GM18951 (cell line): ENCODE results near the gene MRTFA.
"Not testable (repeated sequence)": the region's sequence is repeated elsewhere in the genome, so short reads cannot be mapped to it uniquely, and the experiment has no call there.

Experiments used
- POLR2A ChIP-seq: IDR thresholded peaks from 4 replicates; pipeline ENCODE4 v1.6.1; 2011; ENCODE audit warnings: mild to moderate bottlenecking; ENCODE audit not compliant: insufficient read length, insufficient read depth; ENCODE audit errors: extremely low read depth
- in situ Hi-C: fragments of 300-500 bp; cut with MboI; formaldehyde crosslinking; loops from one replicate; pipeline ENCODE4 v1.12.0; 2022; ENCODE audit warnings: low sequenced_read_pairs, mixed read lengths, inconsistent platforms; ENCODE audit not compliant: unreplicated experiment

Gene MRTFA

GRCh38 chr22:40610329-40610850, 26.1 kb downstream of the MRTFA start:
- in situ Hi-C loops = no loop called here
- no peak for TF ChIP-seq POLR2A

DNA sequence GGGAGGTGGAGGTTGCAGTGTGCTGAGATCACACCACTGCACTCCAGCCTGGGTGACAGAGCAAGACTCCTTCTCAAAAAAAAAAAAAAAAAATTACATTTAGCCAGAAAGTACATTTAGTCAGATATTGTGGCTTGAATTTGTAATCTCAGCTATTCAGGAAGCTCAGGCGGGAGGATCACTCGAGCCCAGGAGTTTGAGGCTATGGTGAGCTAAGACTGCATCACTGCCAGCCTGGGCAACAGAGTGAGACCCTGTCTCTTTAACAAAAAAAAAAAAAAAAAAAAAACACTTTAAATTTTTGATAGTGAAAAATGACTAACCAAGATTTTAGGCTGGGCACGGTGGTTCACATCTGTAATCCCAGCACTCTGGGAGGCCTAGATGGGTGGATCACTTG, 27.3 kb downstream of the MRTFA start:
- in situ Hi-C loops = no loop called here
- TF ChIP-seq POLR2A = no peak

DNA sequence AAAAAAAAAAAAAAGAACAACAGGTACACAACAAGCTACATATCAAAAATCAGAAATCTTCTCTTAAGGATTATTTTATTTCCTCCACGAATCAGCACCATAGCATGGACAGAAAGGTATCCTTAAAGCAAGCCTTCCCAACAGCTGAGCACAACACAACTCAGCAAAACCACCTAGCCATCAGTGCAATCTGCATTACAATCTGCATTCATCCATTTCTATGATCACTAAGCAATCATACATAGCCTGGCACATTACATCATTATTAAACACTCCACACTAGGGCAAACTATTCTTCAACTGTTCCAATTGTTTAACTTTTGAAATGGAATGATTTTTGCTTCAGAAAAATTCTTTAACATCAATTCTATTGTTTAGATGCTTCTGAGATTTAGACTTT, 29.0 kb downstream of the MRTFA start:
- in situ Hi-C loops = no loop called here
- no peak for TF ChIP-seq POLR2A

GRCh38 chr22:40606306-40606705, 30.2 kb downstream of the MRTFA start:
- no peak for TF ChIP-seq POLR2A
- in situ Hi-C loops = no loop called here

GRCh38 chr22:40605761-40606160, 30.8 kb downstream of the MRTFA start:
- TF ChIP-seq POLR2A = no peak
- in situ Hi-C loops = no loop called here

GRCh38 chr22:40603088-40603605, 33.4 kb downstream of the MRTFA start:
- no peak for TF ChIP-seq POLR2A
- in situ Hi-C loops = no loop called here

DNA sequence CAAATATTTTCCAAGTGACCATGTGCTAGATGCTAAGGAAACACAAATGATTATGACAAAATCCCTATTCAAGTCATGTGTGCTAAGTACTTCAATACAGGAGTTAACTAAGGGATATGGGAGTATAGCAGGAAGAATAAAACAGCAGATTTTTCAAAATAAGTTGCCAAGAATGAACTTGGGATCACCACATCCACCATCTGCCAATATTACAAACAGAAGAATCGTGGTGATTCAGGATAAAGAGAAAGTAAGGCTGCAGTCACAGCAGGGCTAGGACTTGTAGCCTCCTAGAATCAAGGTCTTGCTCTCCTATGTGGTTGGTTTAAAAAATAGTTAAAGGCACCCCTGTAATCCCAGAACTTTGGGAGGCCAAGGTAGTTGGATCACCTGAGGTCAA, 34.3 kb downstream of the MRTFA start:
- no peak for TF ChIP-seq POLR2A
- in situ Hi-C loops = no loop called here

DNA sequence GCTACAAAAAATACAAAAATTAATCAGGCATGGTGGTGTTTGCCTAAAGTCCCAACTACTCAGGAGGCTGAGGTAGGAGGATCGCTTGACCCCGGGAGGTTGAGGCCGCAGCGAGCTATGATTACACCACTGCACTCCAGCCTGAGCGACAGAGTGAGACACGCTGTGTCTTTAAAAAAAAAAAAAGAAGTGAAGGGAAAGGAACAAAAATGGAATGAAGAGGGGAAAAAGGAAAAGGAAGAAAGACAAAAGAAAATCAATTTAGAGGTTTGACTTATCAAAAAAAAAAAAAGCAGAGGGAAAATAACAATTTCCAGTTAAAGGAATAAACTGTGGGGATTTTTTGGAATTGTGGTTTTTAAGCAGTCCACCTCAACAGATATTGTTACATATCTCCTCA, 36.8 kb downstream of the MRTFA start:
- in situ Hi-C loops = no loop called here
- TF ChIP-seq POLR2A = no peak

DNA sequence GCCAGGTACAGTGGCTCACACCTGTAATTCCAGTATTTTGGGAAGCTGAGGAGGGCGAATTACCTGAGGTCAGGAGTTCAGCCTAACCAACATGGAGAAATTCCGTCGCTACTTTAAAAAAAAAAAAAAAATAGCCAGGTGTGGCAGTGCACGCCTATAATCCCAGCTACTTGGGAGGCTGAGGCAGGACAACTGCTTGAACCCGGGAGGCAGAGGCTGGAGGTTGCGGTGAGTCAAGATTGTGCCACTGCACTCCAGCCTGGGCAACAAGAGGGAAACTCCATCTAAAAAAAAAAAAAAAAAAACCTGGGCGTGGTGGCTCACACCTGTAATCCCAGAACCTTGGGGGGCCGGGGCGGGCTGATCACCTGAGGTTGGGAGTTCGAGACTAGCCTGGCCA, 37.8 kb downstream of the MRTFA start:
- in situ Hi-C loops = not testable (repeated sequence)

DNA sequence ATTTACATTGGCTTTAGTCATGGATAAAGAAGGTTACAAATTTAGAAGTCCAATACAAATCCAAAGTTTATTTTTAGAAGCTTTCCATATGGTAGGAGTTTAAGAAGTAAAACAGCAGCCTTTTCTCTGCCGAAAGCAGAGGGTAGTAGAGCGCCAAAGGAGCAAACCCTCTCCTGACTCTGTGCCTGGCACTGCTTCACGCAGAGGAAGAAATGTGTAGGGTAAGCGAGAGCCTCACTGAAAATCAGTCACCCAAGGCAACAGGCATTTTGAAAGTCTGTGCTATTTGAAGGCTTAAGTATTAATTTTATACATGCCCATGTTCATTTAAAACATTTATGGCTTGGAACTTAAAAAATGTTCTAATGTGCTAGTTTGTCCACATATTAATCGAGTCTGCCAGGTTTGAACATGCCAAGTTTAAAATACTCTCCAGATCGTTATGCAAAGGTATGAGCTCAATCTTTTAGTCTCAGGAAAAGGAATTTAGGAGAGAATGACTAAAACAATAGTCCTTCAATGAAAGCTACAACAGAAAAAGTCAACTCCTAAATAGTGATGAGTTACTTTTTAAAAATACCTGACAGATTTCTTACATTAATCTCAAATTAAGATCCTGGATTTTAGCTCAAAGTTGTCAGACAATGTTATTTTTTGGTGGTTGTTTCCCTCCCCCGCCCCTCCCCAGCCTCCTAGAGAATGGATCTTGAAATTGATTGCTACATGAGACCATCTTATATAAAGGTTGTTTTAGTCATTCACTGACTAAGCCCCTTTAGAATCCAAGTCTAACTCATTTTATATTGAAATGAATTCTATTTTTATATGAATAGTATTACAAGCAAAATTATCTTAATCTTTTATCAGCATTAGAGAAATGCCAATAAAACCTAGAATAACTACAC, 38.7 kb downstream of the MRTFA start:
- no peak for TF ChIP-seq POLR2A
- in situ Hi-C loops = no loop called here

GRCh38 chr22:40595497-40596234, 40.9 kb downstream of the MRTFA start:
- in situ Hi-C loops = no loop called here
- TF ChIP-seq POLR2A = no peak

GRCh38 chr22:40594924-40595323, 41.6 kb downstream of the MRTFA start:
- no peak for TF ChIP-seq POLR2A
- in situ Hi-C loops = no loop called here

DNA sequence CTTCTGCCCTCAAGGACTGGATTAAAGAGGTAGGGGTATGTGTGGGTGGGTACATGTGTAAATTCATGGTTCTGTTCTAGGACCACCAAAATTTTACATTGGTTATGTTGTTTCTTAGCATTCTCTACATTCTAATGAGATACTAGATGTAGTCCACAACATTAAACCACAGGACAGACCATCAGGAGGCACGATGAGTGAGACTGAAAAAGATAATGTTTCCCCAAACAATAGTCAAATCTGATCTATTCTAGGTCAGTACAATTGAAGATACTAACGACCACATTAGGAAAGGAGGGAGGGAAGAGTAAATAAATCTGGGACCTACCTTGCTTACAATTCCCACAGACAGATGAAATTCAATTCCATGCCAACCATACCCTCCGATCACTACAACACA, 42.2 kb downstream of the MRTFA start:
- TF ChIP-seq POLR2A = no peak
- in situ Hi-C loops = no loop called here

DNA sequence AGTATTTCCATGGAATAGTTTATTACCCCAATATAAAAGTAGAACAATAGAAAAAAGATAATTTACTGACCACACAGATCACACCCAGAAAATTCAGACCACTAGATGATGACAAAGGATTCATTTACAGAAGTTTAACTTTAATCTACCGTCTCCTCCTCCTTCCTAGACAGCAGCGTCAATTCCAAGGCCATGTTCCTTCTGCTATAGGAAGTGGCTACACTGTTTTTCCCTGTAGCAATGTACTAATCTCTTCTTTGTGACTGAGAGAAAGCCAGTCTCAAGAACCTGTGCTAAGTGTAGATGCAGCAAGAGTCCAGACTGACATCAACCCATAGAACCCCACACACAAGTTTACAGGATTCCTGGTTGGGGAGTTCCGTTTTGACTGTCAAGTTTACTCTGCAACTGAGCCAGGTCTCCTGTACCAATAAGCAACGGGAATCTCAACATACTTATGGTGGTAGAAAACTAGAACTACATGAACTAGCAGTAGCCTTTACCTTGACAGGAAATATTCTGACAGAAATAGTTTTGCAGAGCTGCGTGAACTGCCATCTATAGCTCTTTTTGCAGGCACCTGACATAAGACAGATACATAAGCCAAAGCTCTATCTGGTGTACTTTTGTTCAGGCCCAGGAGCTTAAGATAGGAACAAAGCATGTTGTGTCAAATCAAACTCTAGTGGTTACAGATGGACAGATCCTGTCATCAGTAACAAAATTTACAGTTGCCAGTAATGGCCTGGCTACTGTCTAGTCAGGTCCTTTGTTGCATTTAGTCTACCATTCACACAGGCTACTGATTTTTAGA, 42.9 kb downstream of the MRTFA start:
- no peak for TF ChIP-seq POLR2A
- in situ Hi-C loops = no loop called here
